Measurements from ENCODE around the gene PKDREJ. TPM values are rescaled to one million over a fixed set of nuclear protein-coding genes. Genes with fewer than 3 reads are reported as not detected.
A peak's percentile ranks its signal among the peaks of the same experiment; 100 is the strongest.

The PKDREJ gene
- total and polyA plus RNA-seq, 4 donors, result 0.06 to 0.46 (median 0.25) TPM

- Histone ChIP-seq H3K4me1 (ENCODE audit: control insufficient read depth, insufficient read depth, low read length) (peaks cover 25% of the 10 kb centered on the region), H3K27ac (ENCODE audit: low read depth, low read length) (peak within 1 kb of the TSS; percentile 92), H3K36me3 (ENCODE audit: control insufficient read depth, insufficient read depth, low read length) (peaks cover 31% of the 10 kb centered on the region), H3K27me3 (ENCODE audit: control insufficient read depth, insufficient read depth, low read length) (no peaks in the 10 kb centered on the region), H3K4me3 (ENCODE audit: low read depth, low read length) (peak within 1 kb of the TSS; percentile 69), H3K9me3 (ENCODE audit: control insufficient read depth, insufficient read depth, low read length) (no peaks in the 10 kb centered on the region)
- WGBS (ENCODE audit: insufficient coverage), result under 1% methylated on average over 76 of the region's 76 CpGs
- peak; percentile 94 to 99 (median 98) for DNase-seq (ENCODE audit: low read depth in 4 of 6, low spot score in 6 of 6)
Observed at GRCh38 chr22:46296257-46297150, 33.4 kb upstream of the PKDREJ start, which contains the start of gene GTSE1. Gene GTSE1 (plus strand): TSS chr22:46296870. CDS start chr22:46297401, 531 bp downstream.

GRCh38 chr22:46295277-46295971 lies 32.3 kb upstream of the PKDREJ start:
- Histone ChIP-seq H3K27me3 (ENCODE audit: control insufficient read depth, insufficient read depth, low read length) (no peaks in the 10 kb centered on the region), H3K27ac (ENCODE audit: low read depth, low read length) (no peak overlapping the region), H3K4me1 (ENCODE audit: control insufficient read depth, insufficient read depth, low read length) (peaks cover 25% of the 10 kb centered on the region), H3K9me3 (ENCODE audit: control insufficient read depth, insufficient read depth, low read length) (no peaks in the 10 kb centered on the region), H3K4me3 (ENCODE audit: low read depth, low read length) (no peak overlapping the region), H3K36me3 (ENCODE audit: control insufficient read depth, insufficient read depth, low read length) (peaks cover 41% of the 10 kb centered on the region)
- no peak for DNase-seq (ENCODE audit: low read depth in 4 of 6, low spot score in 6 of 6)
- 57% methylated on average over 2 of the region's 4 CpGs for WGBS (ENCODE audit: insufficient coverage)

GRCh38 chr22:46294784-46295183 lies 31.6 kb upstream of the PKDREJ start:
- Histone ChIP-seq H3K36me3 (ENCODE audit: control insufficient read depth, insufficient read depth, low read length) (peaks cover 48% of the 10 kb centered on the region), H3K4me3 (ENCODE audit: low read depth, low read length) (no peak overlapping the region), H3K4me1 (ENCODE audit: control insufficient read depth, insufficient read depth, low read length) (peaks cover 25% of the 10 kb centered on the region), H3K9me3 (ENCODE audit: control insufficient read depth, insufficient read depth, low read length) (no peaks in the 10 kb centered on the region), H3K27ac (ENCODE audit: low read depth, low read length) (no peak overlapping the region), H3K27me3 (ENCODE audit: control insufficient read depth, insufficient read depth, low read length) (no peaks in the 10 kb centered on the region)
- 78% methylated on average over 2 of the region's 2 CpGs for WGBS (ENCODE audit: insufficient coverage)
- DNase-seq (ENCODE audit: low read depth in 4 of 6, low spot score in 6 of 6), result no peak

GRCh38 chr22:46293577-46294260 lies 30.6 kb upstream of the PKDREJ start:
- peak in 2 of 6 donors; percentile 4 to 67 for DNase-seq (ENCODE audit: low read depth in 4 of 6, low spot score in 6 of 6)
- Histone ChIP-seq H3K36me3 (ENCODE audit: control insufficient read depth, insufficient read depth, low read length) (peaks cover 58% of the 10 kb centered on the region), H3K27me3 (ENCODE audit: control insufficient read depth, insufficient read depth, low read length) (no peaks in the 10 kb centered on the region), H3K4me1 (ENCODE audit: control insufficient read depth, insufficient read depth, low read length) (peaks cover 25% of the 10 kb centered on the region), H3K4me3 (ENCODE audit: low read depth, low read length) (no peak overlapping the region), H3K27ac (ENCODE audit: low read depth, low read length) (peak overlapping the region; percentile 52), H3K9me3 (ENCODE audit: control insufficient read depth, insufficient read depth, low read length) (no peaks in the 10 kb centered on the region)
- 69% methylated on average over 10 of the region's 11 CpGs for WGBS (ENCODE audit: insufficient coverage)

GRCh38 chr22:46292732-46293131 lies 29.6 kb upstream of the PKDREJ start:
- Histone ChIP-seq H3K27ac (ENCODE audit: low read depth, low read length) (no peak overlapping the region), H3K27me3 (ENCODE audit: control insufficient read depth, insufficient read depth, low read length) (no peaks in the 10 kb centered on the region), H3K36me3 (ENCODE audit: control insufficient read depth, insufficient read depth, low read length) (peaks cover 66% of the 10 kb centered on the region), H3K4me1 (ENCODE audit: control insufficient read depth, insufficient read depth, low read length) (peaks cover 21% of the 10 kb centered on the region), H3K9me3 (ENCODE audit: control insufficient read depth, insufficient read depth, low read length) (no peaks in the 10 kb centered on the region), H3K4me3 (ENCODE audit: low read depth, low read length) (no peak overlapping the region)
- WGBS (ENCODE audit: insufficient coverage), result 92% methylated on average over 12 of the region's 14 CpGs
- DNase-seq (ENCODE audit: low read depth in 4 of 6, low spot score in 6 of 6), result no peak

GRCh38 chr22:46292173-46292572 lies 29.0 kb upstream of the PKDREJ start:
- Histone ChIP-seq H3K36me3 (ENCODE audit: control insufficient read depth, insufficient read depth, low read length) (peaks cover 71% of the 10 kb centered on the region), H3K4me3 (ENCODE audit: low read depth, low read length) (no peak overlapping the region), H3K27me3 (ENCODE audit: control insufficient read depth, insufficient read depth, low read length) (no peaks in the 10 kb centered on the region), H3K9me3 (ENCODE audit: control insufficient read depth, insufficient read depth, low read length) (no peaks in the 10 kb centered on the region), H3K4me1 (ENCODE audit: control insufficient read depth, insufficient read depth, low read length) (peaks cover 18% of the 10 kb centered on the region), H3K27ac (ENCODE audit: low read depth, low read length) (no peak overlapping the region)
- no peak for DNase-seq (ENCODE audit: low read depth in 4 of 6, low spot score in 6 of 6)
- WGBS (ENCODE audit: insufficient coverage), result 92% methylated on average over 3 of the region's 3 CpGs

GRCh38 chr22:46290843-46291785 lies 28.0 kb upstream of the PKDREJ start:
- no peaks in the 10 kb centered on the region for H3K9me3 ChIP-seq (ENCODE audit: control insufficient read depth, insufficient read depth, low read length)
- H3K4me1 ChIP-seq (ENCODE audit: control insufficient read depth, insufficient read depth, low read length), result peaks cover 11% of the 10 kb centered on the region
- no peaks in the 10 kb centered on the region for H3K27me3 ChIP-seq (ENCODE audit: control insufficient read depth, insufficient read depth, low read length)
- peaks cover 79% of the 10 kb centered on the region for H3K36me3 ChIP-seq (ENCODE audit: control insufficient read depth, insufficient read depth, low read length)
- H3K4me3 ChIP-seq (ENCODE audit: low read depth, low read length), result no peak overlapping the region
- no peak for DNase-seq (ENCODE audit: low read depth in 4 of 6, low spot score in 6 of 6)
- WGBS (ENCODE audit: insufficient coverage), result 93% methylated on average over 16 of the region's 23 CpGs
- no peak overlapping the region for H3K27ac ChIP-seq (ENCODE audit: low read depth, low read length)

GRCh38 chr22:46290121-46290842 lies 27.1 kb upstream of the PKDREJ start:
- Histone ChIP-seq H3K4me1 (ENCODE audit: control insufficient read depth, insufficient read depth, low read length) (peaks cover 3% of the 10 kb centered on the region), H3K27ac (ENCODE audit: low read depth, low read length) (no peak overlapping the region), H3K4me3 (ENCODE audit: low read depth, low read length) (no peak overlapping the region), H3K9me3 (ENCODE audit: control insufficient read depth, insufficient read depth, low read length) (no peaks in the 10 kb centered on the region), H3K27me3 (ENCODE audit: control insufficient read depth, insufficient read depth, low read length) (no peaks in the 10 kb centered on the region), H3K36me3 (ENCODE audit: control insufficient read depth, insufficient read depth, low read length) (peaks cover 86% of the 10 kb centered on the region)
- WGBS (ENCODE audit: insufficient coverage), result 94% methylated on average over 16 of the region's 17 CpGs
- DNase-seq (ENCODE audit: low read depth in 4 of 6, low spot score in 6 of 6), result no peak
